Erythroblast (primary cell): ENCODE data around the gene LPAR3.

Experiments
- GATA1 ChIP-seq: IDR thresholded peaks from 2 replicates; pipeline ENCODE4 v1.6.1; 2011; ENCODE audit warnings: low read depth, mild to moderate bottlenecking, control low read depth, low read length, moderate library complexity
- POLR2A ChIP-seq: IDR thresholded peaks from 2 replicates; pipeline ENCODE4 v1.6.1; 2011; ENCODE audit warnings: mild to moderate bottlenecking, low read length

GRCh38 chr1:84773195-84773594 is 119.8 kb downstream of the LPAR3 start:
- TF ChIP-seq POLR2A: no peak
- TF ChIP-seq GATA1: no peak
